Smooth muscle cell (in vitro differentiated cells): Measurements from ENCODE around the gene NAALADL2. TPM values are rescaled to one million over a fixed set of nuclear protein-coding genes. Genes with fewer than 3 reads are reported as not detected.

Source experiments
- DNase-seq: peaks from one replicate; lab custom pipeline; 2025; ENCODE audit not compliant: unreplicated experiment; lab: John Stamatoyannopoulos, UW
- H2AFZ ChIP-seq: fragments of 200-600 bp; sonication (generic); 2 replicates; pipeline ENCODE4 v1.6.0; 2016; ENCODE audit warnings: antibody characterized with exemption, low read depth, mild to moderate bottlenecking
- H3F3A ChIP-seq: fragments of 200-600 bp; sonication (generic); 2 replicates; pipeline ENCODE4 v1.6.0; 2017; ENCODE audit warnings: antibody characterized with exemption, low read depth
- H3K27ac ChIP-seq: fragments of 200-600 bp; sonication (generic); 2 replicates; pipeline ENCODE4 v1.5.1; 2016; ENCODE audit warnings: low read depth, mild to moderate bottlenecking
- H3K27me3 ChIP-seq: fragments of 200-600 bp; sonication (generic); 2 replicates; pipeline ENCODE4 v1.6.1; 2016; ENCODE audit warnings: low read depth, mild to moderate bottlenecking
- H3K36me3 ChIP-seq: fragments of 200-600 bp; sonication (generic); 2 replicates; pipeline ENCODE4 v1.5.1; 2016; ENCODE audit warnings: low read depth
- H3K4me1 ChIP-seq: fragments of 200-600 bp; sonication (generic); 2 replicates; pipeline ENCODE4 v1.5.1; 2016; ENCODE audit warnings: low read depth
- H3K4me2 ChIP-seq: fragments of 200-600 bp; sonication (generic); 2 replicates; pipeline ENCODE4 v1.6.0; 2016; ENCODE audit warnings: mild to moderate bottlenecking
- H3K4me3 ChIP-seq: fragments of 200-600 bp; sonication (generic); 2 replicates; pipeline ENCODE4 v1.5.1; 2016; ENCODE audit warnings: mild to moderate bottlenecking
- H3K79me2 ChIP-seq: fragments of 200-600 bp; sonication (generic); 2 replicates; pipeline ENCODE4 v1.6.0; 2016; ENCODE audit warnings: low read depth, mild to moderate bottlenecking
- H3K9ac ChIP-seq: fragments of 200-600 bp; sonication (generic); 2 replicates; pipeline ENCODE4 v1.6.0; 2016; ENCODE audit warnings: low read depth
- H3K9me3 ChIP-seq: fragments of 200-600 bp; sonication (generic); replicated peaks from 2 replicates; pipeline ENCODE4 v1.5.1; 2016; ENCODE audit warnings: low read depth
- H4K20me1 ChIP-seq: fragments of 200-600 bp; sonication (generic); 2 replicates; pipeline ENCODE4 v1.6.0; 2016; ENCODE audit warnings: low read depth
- WGBS: methylation state at CpG from one replicate; pipeline ENCODE4 v1.1.7; 2016; ENCODE audit warnings: low lambda C conversion rate; 5-methylcytosine and 5-hydroxymethylcytosine counted together
- polyA plus RNA-seq: library from polyadenylated mRNA; unstranded; fragments of >200 nt; fragmentation: Nextera tagmentation; extraction: Ambion mirVana; gene quantifications from 2 replicates; pipeline ENCODE4 v1.2.1, GENCODE V29; 2016
- total RNA-seq: library from RNA; depleted of rRNA; stranded (reverse); fragments of >200 nt; gene quantifications from 2 replicates; pipeline ENCODE4 v1.2.3, GENCODE V29; 2014
- TF ChIP-seq, protein P1 (sequence below): fragments of 200-600 bp; sonication (generic); IDR thresholded peaks from 2 replicates; pipeline ENCODE4 v1.5.1; 2017; ENCODE audit warnings: borderline replicate concordance, mild to moderate bottlenecking, antibody characterized with exemption; ENCODE audit not compliant: insufficient read depth, poor library complexity, severe bottlenecking

Gene NAALADL2
- total and polyA plus RNA-seq, 2 experiments from 2014 or later: 2.5 to 13.8 TPM

DNA sequence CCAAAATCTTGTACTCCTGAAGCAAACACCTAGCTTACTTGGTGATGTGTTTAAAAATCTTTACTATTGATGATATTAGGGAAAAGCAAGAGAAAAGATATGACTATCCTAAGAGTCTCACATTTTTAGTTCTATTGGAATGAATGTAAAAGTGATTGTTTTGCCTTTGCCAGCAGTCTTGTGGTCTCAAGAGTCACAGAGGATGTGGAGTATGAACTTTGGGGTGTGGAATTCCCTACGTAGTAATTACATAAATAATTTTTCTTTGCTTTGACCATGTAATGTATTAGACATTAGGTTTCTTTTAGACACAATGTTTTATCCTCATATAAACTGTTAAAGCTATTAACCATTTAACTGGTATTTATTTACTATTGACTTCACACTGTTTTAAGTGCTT is 387.6 kb downstream of the NAALADL2 start:
- no peaks in the 10 kb centered on the region for H3K36me3 ChIP-seq
- no peak for DNase-seq

DNA sequence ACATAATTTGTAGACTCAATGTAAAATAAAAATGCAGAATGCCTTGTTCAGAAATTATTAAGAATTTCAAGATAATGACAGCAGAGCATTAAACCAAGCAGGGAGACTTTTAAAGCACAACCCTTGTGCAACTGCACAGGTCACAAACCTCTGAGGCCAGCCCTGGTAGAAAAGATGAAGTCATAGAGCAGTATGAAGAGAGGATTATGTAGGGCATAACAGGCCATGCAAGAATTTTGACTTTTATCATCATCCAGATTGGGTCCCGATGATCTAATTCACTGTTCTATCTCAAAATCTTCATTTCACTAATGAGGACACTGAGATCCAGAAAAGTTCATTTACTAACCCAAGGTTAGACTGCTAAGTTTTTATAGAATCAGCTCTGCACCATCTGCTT is 388.5 kb downstream of the NAALADL2 start:
- H3K27me3 ChIP-seq: no peaks in the 10 kb centered on the region
- DNase-seq: no peak
- peaks cover 2% of the 10 kb centered on the region for H3K4me1 ChIP-seq
- 80% methylated on average over 1 of the region's 1 CpG for WGBS
- H2AFZ ChIP-seq: no peak overlapping the region
- TF ChIP-seq, protein P1, sequence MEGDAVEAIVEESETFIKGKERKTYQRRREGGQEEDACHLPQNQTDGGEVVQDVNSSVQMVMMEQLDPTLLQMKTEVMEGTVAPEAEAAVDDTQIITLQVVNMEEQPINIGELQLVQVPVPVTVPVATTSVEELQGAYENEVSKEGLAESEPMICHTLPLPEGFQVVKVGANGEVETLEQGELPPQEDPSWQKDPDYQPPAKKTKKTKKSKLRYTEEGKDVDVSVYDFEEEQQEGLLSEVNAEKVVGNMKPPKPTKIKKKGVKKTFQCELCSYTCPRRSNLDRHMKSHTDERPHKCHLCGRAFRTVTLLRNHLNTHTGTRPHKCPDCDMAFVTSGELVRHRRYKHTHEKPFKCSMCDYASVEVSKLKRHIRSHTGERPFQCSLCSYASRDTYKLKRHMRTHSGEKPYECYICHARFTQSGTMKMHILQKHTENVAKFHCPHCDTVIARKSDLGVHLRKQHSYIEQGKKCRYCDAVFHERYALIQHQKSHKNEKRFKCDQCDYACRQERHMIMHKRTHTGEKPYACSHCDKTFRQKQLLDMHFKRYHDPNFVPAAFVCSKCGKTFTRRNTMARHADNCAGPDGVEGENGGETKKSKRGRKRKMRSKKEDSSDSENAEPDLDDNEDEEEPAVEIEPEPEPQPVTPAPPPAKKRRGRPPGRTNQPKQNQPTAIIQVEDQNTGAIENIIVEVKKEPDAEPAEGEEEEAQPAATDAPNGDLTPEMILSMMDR: no peak
- no peak overlapping the region for H3K4me3 ChIP-seq
- no peaks in the 10 kb centered on the region for H3F3A ChIP-seq
- H3K27ac ChIP-seq: no peak overlapping the region
- no peak overlapping the region for H3K4me2 ChIP-seq
- H4K20me1 ChIP-seq: no peaks in the 10 kb centered on the region
- no peaks in the 10 kb centered on the region for H3K79me2 ChIP-seq
- H3K36me3 ChIP-seq: no peaks in the 10 kb centered on the region
- no peak overlapping the region for H3K9ac ChIP-seq
- H3K9me3 ChIP-seq: no peaks in the 10 kb centered on the region

More for the DNA sequence above, 387.6 kb downstream of the NAALADL2 start:
- no peak overlapping the region for H3K27ac ChIP-seq
- WGBS: 77% methylated on average over 1 of the region's 1 CpG
- H3F3A ChIP-seq: no peaks in the 10 kb centered on the region
- H3K4me2 ChIP-seq: no peak overlapping the region
- H3K4me3 ChIP-seq: no peak overlapping the region
- H3K9me3 ChIP-seq: no peaks in the 10 kb centered on the region
- no peaks in the 10 kb centered on the region for H3K79me2 ChIP-seq
- H2AFZ ChIP-seq: no peak overlapping the region
- H3K27me3 ChIP-seq: no peaks in the 10 kb centered on the region
- H3K9ac ChIP-seq: no peak overlapping the region
- H4K20me1 ChIP-seq: no peaks in the 10 kb centered on the region
- H3K4me1 ChIP-seq: no peaks in the 10 kb centered on the region
- TF ChIP-seq, protein P1: no peak

DNA sequence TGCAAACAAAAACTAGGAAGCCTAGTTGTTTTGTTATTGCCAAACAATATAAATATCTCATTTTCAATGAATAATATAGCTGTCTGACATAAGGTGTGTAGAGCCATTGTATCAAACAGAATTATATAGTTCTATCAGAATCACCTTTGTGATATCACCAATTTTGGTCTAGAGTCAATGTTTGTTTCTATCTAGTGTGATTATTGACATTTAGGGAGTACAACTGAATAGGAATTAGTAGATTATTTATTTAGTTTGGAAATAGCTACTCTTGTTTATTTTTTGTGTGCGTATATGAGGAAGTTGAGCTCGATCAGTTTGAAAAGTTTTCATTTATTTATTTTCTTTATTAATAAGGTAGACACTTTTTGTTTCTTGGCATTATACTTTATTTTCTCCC is 389.7 kb downstream of the NAALADL2 start:
- H3K9ac ChIP-seq: no peak overlapping the region
- no peak for DNase-seq
- H3F3A ChIP-seq: no peaks in the 10 kb centered on the region
- H3K36me3 ChIP-seq: no peaks in the 10 kb centered on the region
- TF ChIP-seq, protein P1: no peak
- H3K27me3 ChIP-seq: no peaks in the 10 kb centered on the region
- 100% methylated on average over 2 of the region's 2 CpGs for WGBS
- no peak overlapping the region for H3K4me2 ChIP-seq
- H3K4me1 ChIP-seq: peaks cover 6% of the 10 kb centered on the region
- H3K79me2 ChIP-seq: no peaks in the 10 kb centered on the region
- H4K20me1 ChIP-seq: no peaks in the 10 kb centered on the region
- no peaks in the 10 kb centered on the region for H3K9me3 ChIP-seq
- H2AFZ ChIP-seq: no peak overlapping the region
- no peak overlapping the region for H3K27ac ChIP-seq
- H3K4me3 ChIP-seq: no peak overlapping the region

DNA sequence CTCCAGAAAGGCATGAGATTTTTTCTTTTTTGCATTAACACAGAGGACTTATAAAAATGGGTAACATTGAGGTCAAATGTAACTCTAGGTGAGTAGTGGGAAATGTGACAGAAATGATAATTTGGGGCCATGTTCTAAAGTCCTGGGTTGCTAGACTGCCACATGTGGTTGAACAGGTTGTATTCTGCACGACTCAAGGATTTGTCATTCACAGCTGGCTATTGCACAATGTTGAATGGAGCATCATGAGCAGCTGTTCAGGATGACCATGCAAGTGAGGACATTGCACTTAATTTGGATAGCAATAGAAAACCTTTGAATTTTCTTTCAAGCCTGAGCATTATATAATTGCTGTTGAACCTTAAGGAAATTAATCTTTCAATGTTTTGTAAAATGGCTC is 396.6 kb downstream of the NAALADL2 start:
- no peaks in the 10 kb centered on the region for H3F3A ChIP-seq
- no peak overlapping the region for H3K4me3 ChIP-seq
- H3K27ac ChIP-seq: no peak overlapping the region
- no peaks in the 10 kb centered on the region for H3K27me3 ChIP-seq
- H3K9me3 ChIP-seq: no peaks in the 10 kb centered on the region
- H3K79me2 ChIP-seq: no peaks in the 10 kb centered on the region
- WGBS: 64% methylated on average over 1 of the region's 1 CpG
- no peaks in the 10 kb centered on the region for H4K20me1 ChIP-seq
- H3K4me1 ChIP-seq: peaks cover 6% of the 10 kb centered on the region
- DNase-seq: no peak
- H3K36me3 ChIP-seq: no peaks in the 10 kb centered on the region
- H3K4me2 ChIP-seq: no peak overlapping the region
- TF ChIP-seq, protein P1: no peak
- H2AFZ ChIP-seq: no peak overlapping the region
- H3K9ac ChIP-seq: no peak overlapping the region
